ENCODE results near the gene ORM1.

ORM1 gene

GRCh38 chr9:114308361-114308950, 14.4 kb upstream of the ORM1 start:
- no peak overlapping the region for H3K4me3 ChIP-seq (ENCODE audit: low read length)
- TF ChIP-seq ZNF274 (IDR thresholded peaks at IDR 0.05; ENCODE audit: low read depth, low read length): no peak

- TF ChIP-seq ZNF274 (IDR thresholded peaks at IDR 0.05; ENCODE audit: low read depth, low read length): no peak
Observed at GRCh38 chr9:114309096-114309495, 13.8 kb upstream of the ORM1 start.

GRCh38 chr9:114310471-114311450, 12.1 kb upstream of the ORM1 start:
- TF ChIP-seq ZNF274 (IDR thresholded peaks at IDR 0.05; ENCODE audit: low read depth, low read length): no peak
- no peak overlapping the region for H3K4me3 ChIP-seq (ENCODE audit: low read length)

More at GRCh38 chr9:114309096-114309495, 13.8 kb upstream of the ORM1 start:
- no peak overlapping the region for H3K4me3 ChIP-seq (ENCODE audit: low read length)

GRCh38 chr9:114311571-114312512, 11.1 kb upstream of the ORM1 start:
- no peak for TF ChIP-seq ZNF274 (IDR thresholded peaks at IDR 0.05; ENCODE audit: low read depth, low read length)
- H3K4me3 ChIP-seq (ENCODE audit: low read length): no peak overlapping the region

GRCh38 chr9:114312513-114312875, 10.4 kb upstream of the ORM1 start:
- TF ChIP-seq ZNF274 (IDR thresholded peaks at IDR 0.05; ENCODE audit: low read depth, low read length): no peak
- no peak overlapping the region for H3K4me3 ChIP-seq (ENCODE audit: low read length)

- H3K4me3 ChIP-seq (ENCODE audit: low read length): no peak overlapping the region
- TF ChIP-seq ZNF274 (IDR thresholded peaks at IDR 0.05; ENCODE audit: low read depth, low read length): no peak
Observed at GRCh38 chr9:114313186-114313585, 9.7 kb upstream of the ORM1 start.

GRCh38 chr9:114314256-114314867, 8.5 kb upstream of the ORM1 start:
- no peak for TF ChIP-seq ZNF274 (IDR thresholded peaks at IDR 0.05; ENCODE audit: low read depth, low read length)
- no peak overlapping the region for H3K4me3 ChIP-seq (ENCODE audit: low read length)

- no peak for TF ChIP-seq ZNF274 (IDR thresholded peaks at IDR 0.05; ENCODE audit: low read depth, low read length)
- H3K4me3 ChIP-seq (ENCODE audit: low read length): no peak overlapping the region
Observed at GRCh38 chr9:114314881-114315722, 7.8 kb upstream of the ORM1 start.

GRCh38 chr9:114315723-114316363, 7.1 kb upstream of the ORM1 start:
- no peak for TF ChIP-seq ZNF274 (IDR thresholded peaks at IDR 0.05; ENCODE audit: low read depth, low read length)

GRCh38 chr9:114316605-114317230, 6.2 kb upstream of the ORM1 start:
- no peak overlapping the region for H3K4me3 ChIP-seq (ENCODE audit: low read length)
- no peak for TF ChIP-seq ZNF274 (IDR thresholded peaks at IDR 0.05; ENCODE audit: low read depth, low read length)

More at GRCh38 chr9:114315723-114316363, 7.1 kb upstream of the ORM1 start:
- H3K4me3 ChIP-seq (ENCODE audit: low read length): no peak overlapping the region

GRCh38 chr9:114317665-114318357, 5.1 kb upstream of the ORM1 start:
- no peak overlapping the region for H3K4me3 ChIP-seq (ENCODE audit: low read length)
- no peak for TF ChIP-seq ZNF274 (IDR thresholded peaks at IDR 0.05; ENCODE audit: low read depth, low read length)
